Activated CD8-positive, alpha-beta memory T cell treated with anti-CD3 and anti-CD28 coated beads for 36 hours (primary cell): ENCODE results near the gene KEAP1. TPM values are rescaled to one million over a fixed set of nuclear protein-coding genes. Genes with fewer than 3 reads are reported as not detected.
"Not testable (repeated sequence)": the region's sequence is repeated elsewhere in the genome, so short reads cannot be mapped to it uniquely, and the experiment has no call there.

Source experiments
- CTCF ChIA-PET: fragments of 350-600 bp; sonication (Branson Sonifier 250); formaldehyde crosslinking; loops from one replicate; lab custom pipeline; 2021; ENCODE audit warnings: antibody characterized with exemption; lab: Charles Lee
- POLR2A ChIA-PET: fragments of 350-600 bp; sonication (Branson Sonifier 250); formaldehyde crosslinking; loops from one replicate; lab custom pipeline; 2021; ENCODE audit warnings: antibody characterized with exemption; lab: Charles Lee
- total RNA-seq, 2 experiments: library from RNA; stranded (reverse); gene quantifications; one replicate each; pipeline ENCODE4 v1.2.3, GENCODE V29; 2021

Gene KEAP1
- total RNA-seq, 2 experiments from 2014 or later = 90.6 to 94.8 TPM

GRCh38 chr19:10468133-10468532 lies 35.0 kb downstream of the KEAP1 start:
- CTCF ChIA-PET = interaction anchor here (1.0 kb wide), 1 partner anchor 209 kb away, joined by 3 read pairs; no protein-coding TSS in a partner anchor
- POLR2A ChIA-PET = interaction anchor here (0.5 kb wide), 1 partner anchor 380 kb away, joined by 3 read pairs; no protein-coding TSS in a partner anchor

- ChIA-PET CTCF (interaction anchor here (0.9 kb wide), 1 partner anchor 103 kb away, joined by 3 read pairs; no protein-coding TSS in a partner anchor), POLR2A (no interaction called here)
Observed at GRCh38 chr19:10467104-10467706, 36.0 kb downstream of the KEAP1 start.

- CTCF ChIA-PET = no interaction called here
- POLR2A ChIA-PET = interaction anchor here (0.6 kb wide), 1 partner anchor 205 kb away, joined by 4 read pairs; no protein-coding TSS in a partner anchor
Observed at GRCh38 chr19:10464456-10464855, 38.7 kb downstream of the KEAP1 start.

GRCh38 chr19:10462557-10462956 lies 40.6 kb downstream of the KEAP1 start:
- ChIA-PET CTCF (interaction anchor here (0.9 kb wide), 1 partner anchor 59 kb away, joined by 4 read pairs; the partner anchor contains the start of gene CDC37), POLR2A (no interaction called here)

GRCh38 chr19:10462042-10462441 lies 41.1 kb downstream of the KEAP1 start:
- CTCF ChIA-PET = interaction anchor here (0.5 to 0.9 kb wide), 3 partner anchors 59 to 155 kb away, joined by 3 to 4 read pairs (median 3); partner anchors contain the start of gene CDC37
- POLR2A ChIA-PET = interaction anchor here (0.5 kb wide), 1 partner anchor 41 kb away, joined by 3 read pairs; the partner anchor contains the start of gene KEAP1

- ChIA-PET CTCF (interaction anchor here (0.5 to 0.6 kb wide), 2 partner anchors 58 to 155 kb away, joined by 3 read pairs; partner anchors contain the start of gene CDC37), POLR2A (interaction anchor here (0.5 kb wide), 1 partner anchor 42 kb away, joined by 3 read pairs; the partner anchor contains the start of gene KEAP1)
Observed at GRCh38 chr19:10461047-10461949, 41.9 kb downstream of the KEAP1 start.

GRCh38 chr19:10460714-10461046 lies 42.5 kb downstream of the KEAP1 start:
- POLR2A ChIA-PET = no interaction called here
- CTCF ChIA-PET = no interaction called here

- POLR2A ChIA-PET, CTCF ChIA-PET: not testable (repeated sequence)
Observed at GRCh38 chr19:10458733-10459132, 44.4 kb downstream of the KEAP1 start.

- POLR2A ChIA-PET = no interaction called here
- CTCF ChIA-PET = interaction anchor here (0.5 to 1.5 kb wide), 5 partner anchors 10 to 185 kb away, joined by 3 to 5 read pairs (median 3); no protein-coding TSS in a partner anchor
Observed at GRCh38 chr19:10454267-10454666, 48.9 kb downstream of the KEAP1 start.

- ChIA-PET POLR2A (interaction anchor here (0.5 kb wide), 1 partner anchor 48 kb away, joined by 3 read pairs; no protein-coding TSS in a partner anchor), CTCF (interaction anchor here (0.5 to 1.5 kb wide), 4 partner anchors 18 to 185 kb away, joined by 3 to 5 read pairs (median 3); no protein-coding TSS in a partner anchor)
Observed at GRCh38 chr19:10453852-10454251, 49.3 kb downstream of the KEAP1 start.

GRCh38 chr19:10452726-10453618 lies 50.2 kb downstream of the KEAP1 start:
- ChIA-PET POLR2A (interaction anchor here (0.5 kb wide), 1 partner anchor 47 kb away, joined by 3 read pairs; no protein-coding TSS in a partner anchor), CTCF (no interaction called here)

GRCh38 chr19:10450853-10451609 lies 52.1 kb downstream of the KEAP1 start:
- ChIA-PET CTCF (interaction anchor here (0.6 to 1.2 kb wide), 4 partner anchors 27 to 48 kb away, joined by 3 read pairs; partner anchors contain the start of gene CDC37), POLR2A (no interaction called here)

- ChIA-PET POLR2A (no interaction called here), CTCF (interaction anchor here (1.2 kb wide), 2 partner anchors 32 to 47 kb away, joined by 3 read pairs; partner anchors contain the start of gene CDC37)
Observed at GRCh38 chr19:10450191-10450852, 52.8 kb downstream of the KEAP1 start.

GRCh38 chr19:10449037-10449436 lies 54.1 kb downstream of the KEAP1 start:
- ChIA-PET CTCF (no interaction called here), POLR2A (no interaction called here)

GRCh38 chr19:10442698-10443097 lies 60.5 kb downstream of the KEAP1 start:
- ChIA-PET POLR2A (interaction anchor here (0.6 kb wide), 1 partner anchor 58 kb away, joined by 3 read pairs; no protein-coding TSS in a partner anchor), CTCF (interaction anchor here (0.6 to 1.3 kb wide), 2 partner anchors 34 to 184 kb away, joined by 3 to 5 read pairs; no protein-coding TSS in a partner anchor)

GRCh38 chr19:10439588-10439987 lies 63.6 kb downstream of the KEAP1 start:
- POLR2A ChIA-PET = interaction anchor here (0.6 kb wide), 1 partner anchor 252 kb away, joined by 3 read pairs; no protein-coding TSS in a partner anchor

More at GRCh38 chr19:10439588-10439987, 63.6 kb downstream of the KEAP1 start:
- CTCF ChIA-PET = interaction anchor here (0.6 kb wide), 1 partner anchor 24 kb away, joined by 3 read pairs; no protein-coding TSS in a partner anchor
